ENCODE measurements around the gene EEFSEC. TPM values are rescaled to one million over a fixed set of nuclear protein-coding genes. Genes with fewer than 3 reads are reported as not detected.

Gene EEFSEC
- total RNA-seq, 1 experiment from 2014 or later: 14.6 TPM

DNA sequence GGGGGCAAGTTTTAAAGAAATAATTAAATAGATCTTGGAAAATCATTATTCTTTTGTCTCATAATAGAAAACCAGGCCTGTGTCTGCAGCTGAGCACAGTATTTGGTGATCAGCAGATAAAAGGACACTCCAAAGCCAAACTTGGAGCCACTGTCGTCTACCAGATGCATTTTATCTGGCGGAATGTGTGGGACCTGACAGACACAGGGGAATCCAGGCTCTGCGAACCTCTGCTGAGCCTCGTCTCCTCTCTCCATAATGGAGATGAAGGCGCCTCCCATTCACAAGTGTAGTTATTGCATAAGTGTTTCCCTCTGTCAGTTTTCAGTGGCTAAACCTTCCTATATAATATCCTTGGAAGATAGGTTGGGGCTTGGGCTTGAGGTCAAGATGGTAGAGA, 42.1 kb downstream of the EEFSEC start:
- BruUV-seq (replicated peaks): no TSS peak
- no peaks in the 10 kb centered on the region for H3K27me3 Mint-ChIP-seq (ENCODE audit: insufficient read depth, unreplicated experiment)
- no peak for DNase-seq (ENCODE audit: unreplicated experiment)
- intact Hi-C loops (cut with micrococcal nuclease): no loop called here
- no peaks in the 10 kb centered on the region for H3K4me1 Mint-ChIP-seq (ENCODE audit: insufficient read depth, unreplicated experiment)
- POLR2A ChIA-PET: no interaction called here
- CTCF ChIA-PET: no interaction called here
- TF ChIP-seq, protein P1, sequence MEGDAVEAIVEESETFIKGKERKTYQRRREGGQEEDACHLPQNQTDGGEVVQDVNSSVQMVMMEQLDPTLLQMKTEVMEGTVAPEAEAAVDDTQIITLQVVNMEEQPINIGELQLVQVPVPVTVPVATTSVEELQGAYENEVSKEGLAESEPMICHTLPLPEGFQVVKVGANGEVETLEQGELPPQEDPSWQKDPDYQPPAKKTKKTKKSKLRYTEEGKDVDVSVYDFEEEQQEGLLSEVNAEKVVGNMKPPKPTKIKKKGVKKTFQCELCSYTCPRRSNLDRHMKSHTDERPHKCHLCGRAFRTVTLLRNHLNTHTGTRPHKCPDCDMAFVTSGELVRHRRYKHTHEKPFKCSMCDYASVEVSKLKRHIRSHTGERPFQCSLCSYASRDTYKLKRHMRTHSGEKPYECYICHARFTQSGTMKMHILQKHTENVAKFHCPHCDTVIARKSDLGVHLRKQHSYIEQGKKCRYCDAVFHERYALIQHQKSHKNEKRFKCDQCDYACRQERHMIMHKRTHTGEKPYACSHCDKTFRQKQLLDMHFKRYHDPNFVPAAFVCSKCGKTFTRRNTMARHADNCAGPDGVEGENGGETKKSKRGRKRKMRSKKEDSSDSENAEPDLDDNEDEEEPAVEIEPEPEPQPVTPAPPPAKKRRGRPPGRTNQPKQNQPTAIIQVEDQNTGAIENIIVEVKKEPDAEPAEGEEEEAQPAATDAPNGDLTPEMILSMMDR (IDR thresholded peaks at IDR 0.05; ENCODE audit: unreplicated experiment): no peak
- no peaks in the 10 kb centered on the region for H3K9me3 Mint-ChIP-seq (ENCODE audit: unreplicated experiment)
- no peak overlapping the region for H3K4me3 Mint-ChIP-seq (ENCODE audit: unreplicated experiment)
- peaks cover 6% of the 10 kb centered on the region for H3K36me3 Mint-ChIP-seq (ENCODE audit: insufficient read depth, unreplicated experiment)
- H3K27ac Mint-ChIP-seq (ENCODE audit: low read depth, unreplicated experiment): no peak overlapping the region

DNA sequence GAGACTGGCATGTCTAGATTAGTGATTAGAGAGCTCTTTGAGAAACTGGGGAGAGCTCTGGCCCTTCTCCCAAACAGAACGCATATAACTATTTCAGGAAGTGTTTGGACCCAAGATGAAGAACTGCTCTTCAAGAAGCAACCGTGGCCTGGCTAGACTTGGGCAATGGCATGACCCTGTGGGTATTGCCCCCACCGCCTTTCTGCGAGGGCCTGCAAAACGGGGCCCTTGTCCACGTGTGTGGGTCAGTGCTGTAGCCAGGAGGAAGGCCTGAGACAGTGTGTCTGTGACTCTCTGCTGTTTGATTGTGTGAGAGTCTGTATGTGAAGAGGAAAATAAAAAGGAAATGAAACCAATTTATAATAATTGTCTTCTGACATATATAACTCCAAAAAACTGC, 42.5 kb downstream of the EEFSEC start:
- peaks cover 6% of the 10 kb centered on the region for H3K36me3 Mint-ChIP-seq (ENCODE audit: insufficient read depth, unreplicated experiment)
- no peak overlapping the region for H3K27ac Mint-ChIP-seq (ENCODE audit: low read depth, unreplicated experiment)
- H3K4me1 Mint-ChIP-seq (ENCODE audit: insufficient read depth, unreplicated experiment): no peaks in the 10 kb centered on the region
- ChIA-PET POLR2A (no interaction called here), CTCF (no interaction called here)
- BruUV-seq (replicated peaks): no TSS peak
- TF ChIP-seq, protein P1 (IDR thresholded peaks at IDR 0.05; ENCODE audit: unreplicated experiment): no peak
- H3K4me3 Mint-ChIP-seq (ENCODE audit: unreplicated experiment): no peak overlapping the region
- H3K9me3 Mint-ChIP-seq (ENCODE audit: unreplicated experiment): no peaks in the 10 kb centered on the region
- no peak for DNase-seq (ENCODE audit: unreplicated experiment)
- intact Hi-C loops (cut with micrococcal nuclease): no loop called here
- H3K27me3 Mint-ChIP-seq (ENCODE audit: insufficient read depth, unreplicated experiment): no peaks in the 10 kb centered on the region

DNA sequence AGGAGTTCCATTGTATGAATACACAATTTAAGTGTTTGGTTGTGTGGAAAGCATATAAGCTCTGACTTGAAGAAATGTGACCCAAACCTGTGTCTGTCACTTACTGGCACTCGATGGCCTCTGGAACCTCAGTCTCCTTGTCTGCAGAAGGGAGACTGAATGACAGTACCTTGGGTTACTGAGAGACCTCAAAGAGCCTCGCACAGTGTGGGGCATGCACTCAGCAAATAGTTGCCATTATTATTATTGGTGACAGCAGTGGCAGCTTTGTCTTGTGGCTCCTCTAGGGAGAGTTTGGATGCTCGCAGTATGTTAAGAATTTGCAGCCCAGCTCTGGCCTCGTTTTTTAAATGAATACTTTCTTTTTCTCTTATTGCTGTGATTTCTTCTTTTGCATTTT, 43.4 kb downstream of the EEFSEC start:
- no peaks in the 10 kb centered on the region for H3K27me3 Mint-ChIP-seq (ENCODE audit: insufficient read depth, unreplicated experiment)
- H3K4me1 Mint-ChIP-seq (ENCODE audit: insufficient read depth, unreplicated experiment): no peaks in the 10 kb centered on the region
- ChIA-PET POLR2A (interaction anchor here (0.6 kb wide), 1 partner anchor 88 kb away, joined by 6 read pairs; no protein-coding TSS in a partner anchor), CTCF (no interaction called here)
- DNase-seq (ENCODE audit: unreplicated experiment): no peak
- no peak overlapping the region for H3K27ac Mint-ChIP-seq (ENCODE audit: low read depth, unreplicated experiment)
- H3K9me3 Mint-ChIP-seq (ENCODE audit: unreplicated experiment): no peaks in the 10 kb centered on the region
- no TSS peak for BruUV-seq (replicated peaks)
- TF ChIP-seq, protein P1 (IDR thresholded peaks at IDR 0.05; ENCODE audit: unreplicated experiment): no peak
- intact Hi-C loops (cut with micrococcal nuclease): no loop called here
- peaks cover 6% of the 10 kb centered on the region for H3K36me3 Mint-ChIP-seq (ENCODE audit: insufficient read depth, unreplicated experiment)
- no peak overlapping the region for H3K4me3 Mint-ChIP-seq (ENCODE audit: unreplicated experiment)

DNA sequence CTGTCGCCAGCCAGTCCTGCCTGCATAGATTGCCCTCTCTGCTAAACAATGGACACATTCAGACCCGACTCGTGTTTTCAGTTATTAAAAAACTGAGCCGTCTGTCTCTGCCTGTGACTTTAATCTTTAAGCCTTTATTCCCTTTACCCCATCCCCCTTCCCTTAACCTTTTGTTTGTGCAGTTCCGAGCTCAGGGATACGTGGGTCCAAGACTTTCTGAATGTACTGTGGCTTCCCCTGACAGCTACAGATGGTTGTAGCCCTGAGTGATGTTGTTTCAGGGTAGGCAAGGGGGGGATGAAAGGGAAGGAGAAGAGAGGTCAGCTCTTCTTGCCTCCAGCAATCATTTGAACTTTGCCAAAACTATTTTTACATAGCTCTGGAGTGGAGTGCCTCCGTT, 44.6 kb downstream of the EEFSEC start:
- Mint-ChIP-seq H3K4me1 (ENCODE audit: insufficient read depth, unreplicated experiment) (no peaks in the 10 kb centered on the region), H3K4me3 (ENCODE audit: unreplicated experiment) (no peak overlapping the region), H3K9me3 (ENCODE audit: unreplicated experiment) (no peaks in the 10 kb centered on the region), H3K36me3 (ENCODE audit: insufficient read depth, unreplicated experiment) (peaks cover 6% of the 10 kb centered on the region), H3K27ac (ENCODE audit: low read depth, unreplicated experiment) (no peak overlapping the region), H3K27me3 (ENCODE audit: insufficient read depth, unreplicated experiment) (no peaks in the 10 kb centered on the region)
- no peak for DNase-seq (ENCODE audit: unreplicated experiment)
- ChIA-PET CTCF (interaction anchor here (0.6 to 1.2 kb wide), 2 partner anchors 29 to 434 kb away, joined by 3 to 4 read pairs; no protein-coding TSS in a partner anchor), POLR2A (interaction anchor here (1.1 to 1.6 kb wide), 2 partner anchors 17 to 21 kb away, joined by 4 to 5 read pairs; no protein-coding TSS in a partner anchor)
- no TSS peak for BruUV-seq (replicated peaks)
- TF ChIP-seq, protein P1 (IDR thresholded peaks at IDR 0.05; ENCODE audit: unreplicated experiment): no peak
- intact Hi-C loops (cut with micrococcal nuclease): no loop called here

Measured in MCF 10A (cell line).